Measurements from ENCODE around the gene TBL3. TPM values are rescaled to one million over a fixed set of nuclear protein-coding genes. Genes with fewer than 3 reads are reported as not detected.

TBL3 gene
- total and polyA plus RNA-seq, 9 of the 15 experiments (the other 6 are each of a cell fraction or from before 2014, with no cell fraction given): 0.97 to 117 (median 24.5) TPM

DNA sequence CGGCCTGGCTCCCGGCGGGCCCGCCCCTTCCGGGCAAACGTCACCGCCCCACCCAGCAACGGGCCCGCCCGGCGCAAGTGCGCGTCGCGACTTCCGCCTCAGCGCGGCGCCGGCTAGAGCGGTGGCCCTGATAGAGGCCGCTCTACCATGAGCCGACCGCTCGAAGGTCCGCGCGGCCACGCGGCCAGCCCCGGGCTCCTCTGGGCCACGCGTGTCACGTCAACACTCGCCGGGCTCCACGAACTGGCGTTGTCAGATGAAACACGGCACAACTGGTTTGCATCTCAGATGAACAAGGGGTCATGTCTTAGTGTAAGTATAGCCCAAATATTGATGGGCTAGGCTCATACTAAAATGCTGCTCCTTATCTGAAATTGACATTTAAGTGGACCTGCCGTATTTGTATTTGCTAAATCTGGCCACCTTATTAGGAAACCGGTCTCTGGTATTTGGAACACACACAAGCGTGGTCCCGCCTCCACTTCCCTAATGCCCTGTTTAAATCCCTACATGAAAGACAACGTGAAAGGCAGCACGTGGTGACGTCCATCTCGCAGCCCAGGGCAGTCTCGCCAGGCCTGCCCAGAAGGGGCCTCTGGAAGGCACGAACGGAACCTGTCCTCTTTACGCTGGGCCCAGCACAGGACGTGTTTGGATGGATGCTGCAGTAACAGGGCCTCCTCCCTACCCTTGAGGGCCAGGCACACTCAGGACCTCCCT lies 38.1 kb downstream of the TBL3 start, which contains the start of gene ZNF598 (continued):
- TF ChIP-seq, protein P1, sequence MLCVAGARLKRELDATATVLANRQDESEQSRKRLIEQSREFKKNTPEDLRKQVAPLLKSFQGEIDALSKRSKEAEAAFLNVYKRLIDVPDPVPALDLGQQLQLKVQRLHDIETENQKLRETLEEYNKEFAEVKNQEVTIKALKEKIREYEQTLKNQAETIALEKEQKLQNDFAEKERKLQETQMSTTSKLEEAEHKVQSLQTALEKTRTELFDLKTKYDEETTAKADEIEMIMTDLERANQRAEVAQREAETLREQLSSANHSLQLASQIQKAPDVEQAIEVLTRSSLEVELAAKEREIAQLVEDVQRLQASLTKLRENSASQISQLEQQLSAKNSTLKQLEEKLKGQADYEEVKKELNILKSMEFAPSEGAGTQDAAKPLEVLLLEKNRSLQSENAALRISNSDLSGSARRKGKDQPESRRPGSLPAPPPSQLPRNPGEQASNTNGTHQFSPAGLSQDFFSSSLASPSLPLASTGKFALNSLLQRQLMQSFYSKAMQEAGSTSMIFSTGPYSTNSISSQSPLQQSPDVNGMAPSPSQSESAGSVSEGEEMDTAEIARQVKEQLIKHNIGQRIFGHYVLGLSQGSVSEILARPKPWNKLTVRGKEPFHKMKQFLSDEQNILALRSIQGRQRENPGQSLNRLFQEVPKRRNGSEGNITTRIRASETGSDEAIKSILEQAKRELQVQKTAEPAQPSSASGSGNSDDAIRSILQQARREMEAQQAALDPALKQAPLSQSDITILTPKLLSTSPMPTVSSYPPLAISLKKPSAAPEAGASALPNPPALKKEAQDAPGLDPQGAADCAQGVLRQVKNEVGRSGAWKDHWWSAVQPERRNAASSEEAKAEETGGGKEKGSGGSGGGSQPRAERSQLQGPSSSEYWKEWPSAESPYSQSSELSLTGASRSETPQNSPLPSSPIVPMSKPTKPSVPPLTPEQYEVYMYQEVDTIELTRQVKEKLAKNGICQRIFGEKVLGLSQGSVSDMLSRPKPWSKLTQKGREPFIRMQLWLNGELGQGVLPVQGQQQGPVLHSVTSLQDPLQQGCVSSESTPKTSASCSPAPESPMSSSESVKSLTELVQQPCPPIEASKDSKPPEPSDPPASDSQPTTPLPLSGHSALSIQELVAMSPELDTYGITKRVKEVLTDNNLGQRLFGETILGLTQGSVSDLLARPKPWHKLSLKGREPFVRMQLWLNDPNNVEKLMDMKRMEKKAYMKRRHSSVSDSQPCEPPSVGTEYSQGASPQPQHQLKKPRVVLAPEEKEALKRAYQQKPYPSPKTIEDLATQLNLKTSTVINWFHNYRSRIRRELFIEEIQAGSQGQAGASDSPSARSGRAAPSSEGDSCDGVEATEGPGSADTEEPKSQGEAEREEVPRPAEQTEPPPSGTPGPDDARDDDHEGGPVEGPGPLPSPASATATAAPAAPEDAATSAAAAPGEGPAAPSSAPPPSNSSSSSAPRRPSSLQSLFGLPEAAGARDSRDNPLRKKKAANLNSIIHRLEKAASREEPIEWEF (CRISPR knock-in tag; IDR thresholded peaks at IDR 0.05): 0 out of 2 replicates have a peak, but pooled peaks have one; percentile 13
- TF ChIP-seq NEUROD1 (IDR thresholded peaks at IDR 0.05; ENCODE audit: borderline replicate concordance, low read depth, low read length, partially characterized antibody): peak; percentile 39
- TF ChIP-seq, protein P2, sequence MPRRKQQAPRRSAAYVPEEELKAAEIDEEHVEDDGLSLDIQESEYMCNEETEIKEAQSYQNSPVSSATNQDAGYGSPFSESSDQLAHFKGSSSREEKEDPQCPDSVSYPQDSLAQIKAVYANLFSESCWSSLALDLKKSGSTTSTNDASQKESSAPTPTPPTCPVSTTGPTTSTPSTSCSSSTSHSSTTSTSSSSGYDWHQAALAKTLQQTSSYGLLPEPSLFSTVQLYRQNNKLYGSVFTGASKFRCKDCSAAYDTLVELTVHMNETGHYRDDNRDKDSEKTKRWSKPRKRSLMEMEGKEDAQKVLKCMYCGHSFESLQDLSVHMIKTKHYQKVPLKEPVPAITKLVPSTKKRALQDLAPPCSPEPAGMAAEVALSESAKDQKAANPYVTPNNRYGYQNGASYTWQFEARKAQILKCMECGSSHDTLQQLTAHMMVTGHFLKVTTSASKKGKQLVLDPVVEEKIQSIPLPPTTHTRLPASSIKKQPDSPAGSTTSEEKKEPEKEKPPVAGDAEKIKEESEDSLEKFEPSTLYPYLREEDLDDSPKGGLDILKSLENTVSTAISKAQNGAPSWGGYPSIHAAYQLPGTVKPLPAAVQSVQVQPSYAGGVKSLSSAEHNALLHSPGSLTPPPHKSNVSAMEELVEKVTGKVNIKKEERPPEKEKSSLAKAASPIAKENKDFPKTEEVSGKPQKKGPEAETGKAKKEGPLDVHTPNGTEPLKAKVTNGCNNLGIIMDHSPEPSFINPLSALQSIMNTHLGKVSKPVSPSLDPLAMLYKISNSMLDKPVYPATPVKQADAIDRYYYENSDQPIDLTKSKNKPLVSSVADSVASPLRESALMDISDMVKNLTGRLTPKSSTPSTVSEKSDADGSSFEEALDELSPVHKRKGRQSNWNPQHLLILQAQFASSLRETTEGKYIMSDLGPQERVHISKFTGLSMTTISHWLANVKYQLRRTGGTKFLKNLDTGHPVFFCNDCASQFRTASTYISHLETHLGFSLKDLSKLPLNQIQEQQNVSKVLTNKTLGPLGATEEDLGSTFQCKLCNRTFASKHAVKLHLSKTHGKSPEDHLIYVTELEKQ (CRISPR knock-in tag; IDR thresholded peaks at IDR 0.05): no peak
- TF ChIP-seq ATF7 (IDR thresholded peaks at IDR 0.05): peak; percentile 85
- TF ChIP-seq, protein P3, sequence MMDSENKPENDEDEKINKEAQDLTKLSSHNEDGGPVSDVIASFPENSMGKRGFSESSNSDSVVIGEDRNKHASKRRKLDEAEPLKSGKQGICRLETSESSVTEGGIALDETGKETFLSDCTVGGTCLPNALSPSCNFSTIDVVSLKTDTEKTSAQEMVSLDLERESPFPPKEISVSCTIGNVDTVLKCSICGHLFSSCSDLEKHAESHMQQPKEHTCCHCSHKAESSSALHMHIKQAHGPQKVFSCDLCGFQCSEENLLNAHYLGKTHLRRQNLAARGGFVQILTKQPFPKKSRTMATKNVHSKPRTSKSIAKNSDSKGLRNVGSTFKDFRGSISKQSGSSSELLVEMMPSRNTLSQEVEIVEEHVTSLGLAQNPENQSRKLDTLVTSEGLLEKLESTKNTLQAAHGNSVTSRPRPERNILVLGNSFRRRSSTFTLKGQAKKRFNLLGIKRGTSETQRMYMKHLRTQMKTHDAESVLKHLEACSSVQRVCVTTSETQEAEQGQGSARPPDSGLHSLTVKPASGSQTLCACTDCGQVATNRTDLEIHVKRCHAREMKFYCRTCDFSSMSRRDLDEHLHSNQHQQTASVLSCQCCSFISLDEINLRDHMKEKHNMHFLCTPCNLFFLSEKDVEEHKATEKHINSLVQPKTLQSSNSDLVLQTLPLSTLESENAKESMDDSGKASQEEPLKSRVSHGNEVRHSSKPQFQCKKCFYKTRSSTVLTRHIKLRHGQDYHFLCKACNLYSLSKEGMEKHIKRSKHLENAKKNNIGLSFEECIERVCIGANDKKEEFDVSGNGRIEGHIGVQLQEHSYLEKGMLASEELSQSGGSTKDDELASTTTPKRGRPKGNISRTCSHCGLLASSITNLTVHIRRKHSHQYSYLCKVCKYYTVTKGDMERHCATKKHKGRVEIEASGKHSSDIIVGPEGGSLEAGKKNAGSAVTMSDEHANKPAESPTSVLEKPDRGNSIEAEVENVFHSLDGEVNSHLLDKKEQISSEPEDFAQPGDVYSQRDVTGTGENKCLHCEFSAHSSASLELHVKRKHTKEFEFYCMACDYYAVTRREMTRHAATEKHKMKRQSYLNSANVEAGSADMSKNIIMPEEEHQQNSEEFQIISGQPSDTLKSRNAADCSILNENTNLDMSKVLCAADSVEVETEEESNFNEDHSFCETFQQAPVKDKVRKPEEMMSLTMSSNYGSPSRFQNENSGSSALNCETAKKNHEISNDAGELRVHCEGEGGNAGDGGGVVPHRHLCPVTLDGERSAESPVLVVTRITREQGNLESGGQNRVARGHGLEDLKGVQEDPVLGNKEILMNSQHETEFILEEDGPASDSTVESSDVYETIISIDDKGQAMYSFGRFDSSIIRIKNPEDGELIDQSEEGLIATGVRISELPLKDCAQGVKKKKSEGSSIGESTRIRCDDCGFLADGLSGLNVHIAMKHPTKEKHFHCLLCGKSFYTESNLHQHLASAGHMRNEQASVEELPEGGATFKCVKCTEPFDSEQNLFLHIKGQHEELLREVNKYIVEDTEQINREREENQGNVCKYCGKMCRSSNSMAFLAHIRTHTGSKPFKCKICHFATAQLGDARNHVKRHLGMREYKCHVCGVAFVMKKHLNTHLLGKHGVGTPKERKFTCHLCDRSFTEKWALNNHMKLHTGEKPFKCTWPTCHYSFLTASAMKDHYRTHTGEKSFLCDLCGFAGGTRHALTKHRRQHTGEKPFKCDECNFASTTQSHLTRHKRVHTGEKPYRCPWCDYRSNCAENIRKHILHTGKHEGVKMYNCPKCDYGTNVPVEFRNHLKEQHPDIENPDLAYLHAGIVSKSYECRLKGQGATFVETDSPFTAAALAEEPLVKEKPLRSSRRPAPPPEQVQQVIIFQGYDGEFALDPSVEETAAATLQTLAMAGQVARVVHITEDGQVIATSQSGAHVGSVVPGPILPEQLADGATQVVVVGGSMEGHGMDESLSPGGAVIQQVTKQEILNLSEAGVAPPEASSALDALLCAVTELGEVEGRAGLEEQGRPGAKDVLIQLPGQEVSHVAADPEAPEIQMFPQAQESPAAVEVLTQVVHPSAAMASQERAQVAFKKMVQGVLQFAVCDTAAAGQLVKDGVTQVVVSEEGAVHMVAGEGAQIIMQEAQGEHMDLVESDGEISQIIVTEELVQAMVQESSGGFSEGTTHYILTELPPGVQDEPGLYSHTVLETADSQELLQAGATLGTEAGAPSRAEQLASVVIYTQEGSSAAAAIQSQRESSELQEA (IDR thresholded peaks at IDR 0.05; ENCODE audit: low read depth): no peak
- TF ChIP-seq ZNF707 (CRISPR knock-in tag; conservative IDR thresholded peaks at IDR 0.05): no peak
